Measurements from ENCODE around the gene SIK2. TPM values are rescaled to one million over a fixed set of nuclear protein-coding genes. Genes with fewer than 3 reads are reported as not detected.

Gene SIK2
- total and polyA plus RNA-seq, 9 of the 15 experiments (the other 6 are each of a cell fraction or from before 2014, with no cell fraction given): 0.74 to 11.6 (median 3.8) TPM

DNA sequence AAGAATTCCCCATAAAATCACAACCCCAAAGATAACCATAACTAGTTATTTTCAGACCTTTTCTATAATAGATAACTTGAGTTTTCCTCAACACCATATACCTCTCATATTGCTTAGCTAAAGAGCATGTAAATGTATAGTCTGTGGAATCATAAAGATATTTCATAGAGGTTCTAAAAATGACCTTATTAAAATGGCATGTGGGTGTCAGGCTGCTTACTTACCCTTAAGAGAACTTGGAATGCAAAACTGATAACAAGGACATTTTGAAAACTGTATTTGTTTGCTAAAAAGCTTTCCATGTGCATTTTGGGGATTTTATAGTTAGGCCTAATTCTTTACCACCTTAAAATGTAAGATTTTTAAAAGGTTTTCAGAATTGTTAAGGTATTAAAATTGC, 4.7 kb downstream of the SIK2 start:
- Histone ChIP-seq H4K20me1 (replicated peaks; ENCODE audit: control insufficient read depth, insufficient read depth, low read length) (0 out of 2 replicates have a peak, but pooled peaks cover 4% of the 10 kb centered on the region), H3K4me3 (no peak overlapping the region), H3K27me3 (ENCODE audit: control insufficient read depth in 2 of 2, insufficient read depth in 2 of 2, low read length in 2 of 2) (no peaks in the 10 kb centered on the region), H2AFZ (ENCODE audit: low read depth, low read length) (no peak overlapping the region), H3K9me1 (ENCODE audit: control insufficient read depth, insufficient read depth, low read length) (no peaks in the 10 kb centered on the region), H3K79me2 (ENCODE audit: control insufficient read depth, insufficient read depth, low read length) (peaks cover 52% of the 10 kb centered on the region), H3K27ac (ENCODE audit: extremely low read depth, low read depth, low read length) (no peak overlapping the region), H3K4me2 (ENCODE audit: insufficient read depth, low read length) (no peak overlapping the region), H3K36me3 (ENCODE audit: control insufficient read depth, insufficient read depth, low read length) (no peaks in the 10 kb centered on the region), H3K9ac (ENCODE audit: insufficient read depth in 1 of 2, low read depth in 2 of 2, low read length in 2 of 2) (no peak overlapping the region), H3K4me1 (replicated peaks in 1 of 2; ENCODE audit: control insufficient read depth in 2 of 2, insufficient read depth in 2 of 2, low read length in 2 of 2) (peaks cover 6 to 10% of the 10 kb centered on the region in 2 experiments; a peak in 4 of 5 replicates), H3K9me3 (replicated peaks; ENCODE audit: control insufficient read depth, insufficient read depth, low read depth, low read length) (no peaks in the 10 kb centered on the region)
- in situ Hi-C loops (cut with MboI): loop anchor here (10.0 kb wide), 2 partner anchors 368 to 618 kb away; partner anchors contain the start of gene PTS
- CTCF ChIA-PET (ENCODE audit: low intra/inter-chr PET ratio): interaction anchor here (0.7 kb wide), 1 partner anchor 222 kb away, joined by 3 read pairs; no protein-coding TSS in a partner anchor
- TF ChIP-seq NFYB (IDR thresholded peaks at IDR 0.05; ENCODE audit: extremely low read depth, insufficient read length) (no peak), ZNF134 (CRISPR knock-in tag; conservative IDR thresholded peaks at IDR 0.05) (no peak), SRF (CRISPR knock-in tag; IDR thresholded peaks at IDR 0.05) (no peak), TAL1 (IDR thresholded peaks at IDR 0.05) (no peak), ZNF644 (tag; IDR thresholded peaks at IDR 0.05; ENCODE audit: low read depth) (no peak), HDAC8 (tag; IDR thresholded peaks at IDR 0.05) (no peak), NCOR1 (IDR thresholded peaks at IDR 0.05) (no peak), SMARCE1 (IDR thresholded peaks at IDR 0.05) (no peak), ZNF79 (CRISPR knock-in tag; IDR thresholded peaks at IDR 0.05; ENCODE audit: low read depth) (no peak), ZKSCAN1 (IDR thresholded peaks at IDR 0.05; ENCODE audit: low read depth, low read length) (no peak), CBX8 (IDR thresholded peaks at IDR 0.05; ENCODE audit: borderline replicate concordance, extremely low read depth, low read depth, low read length, poor library complexity, severe bottlenecking) (no peak), NCOA6 (IDR thresholded peaks at IDR 0.05) (no peak), ZNF316 (IDR thresholded peaks at IDR 0.05) (no peak), JUN (IDR thresholded peaks at IDR 0.05; ENCODE audit: borderline replicate concordance, low read depth, low read length) (no peak), JUN (CRISPR knock-in tag; IDR thresholded peaks at IDR 0.05; ENCODE audit: borderline replicate concordance) (no peak), CSDE1 (IDR thresholded peaks at IDR 0.05) (no peak), ZBTB7A (IDR thresholded peaks at IDR 0.05; ENCODE audit: borderline replicate concordance, control insufficient read depth, low read depth, low read length) (no peak), CHCHD3 (CRISPR knock-in tag; IDR thresholded peaks at IDR 0.05) (no peak)
- TF ChIP-seq, protein P1, sequence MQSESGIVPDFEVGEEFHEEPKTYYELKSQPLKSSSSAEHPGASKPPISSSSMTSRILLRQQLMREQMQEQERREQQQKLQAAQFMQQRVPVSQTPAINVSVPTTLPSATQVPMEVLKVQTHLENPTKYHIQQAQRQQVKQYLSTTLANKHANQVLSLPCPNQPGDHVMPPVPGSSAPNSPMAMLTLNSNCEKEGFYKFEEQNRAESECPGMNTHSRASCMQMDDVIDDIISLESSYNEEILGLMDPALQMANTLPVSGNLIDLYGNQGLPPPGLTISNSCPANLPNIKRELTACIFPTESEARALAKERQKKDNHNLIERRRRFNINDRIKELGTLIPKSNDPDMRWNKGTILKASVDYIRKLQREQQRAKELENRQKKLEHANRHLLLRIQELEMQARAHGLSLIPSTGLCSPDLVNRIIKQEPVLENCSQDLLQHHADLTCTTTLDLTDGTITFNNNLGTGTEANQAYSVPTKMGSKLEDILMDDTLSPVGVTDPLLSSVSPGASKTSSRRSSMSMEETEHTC (IDR thresholded peaks at IDR 0.05): no peak
- TF ChIP-seq, protein P2, sequence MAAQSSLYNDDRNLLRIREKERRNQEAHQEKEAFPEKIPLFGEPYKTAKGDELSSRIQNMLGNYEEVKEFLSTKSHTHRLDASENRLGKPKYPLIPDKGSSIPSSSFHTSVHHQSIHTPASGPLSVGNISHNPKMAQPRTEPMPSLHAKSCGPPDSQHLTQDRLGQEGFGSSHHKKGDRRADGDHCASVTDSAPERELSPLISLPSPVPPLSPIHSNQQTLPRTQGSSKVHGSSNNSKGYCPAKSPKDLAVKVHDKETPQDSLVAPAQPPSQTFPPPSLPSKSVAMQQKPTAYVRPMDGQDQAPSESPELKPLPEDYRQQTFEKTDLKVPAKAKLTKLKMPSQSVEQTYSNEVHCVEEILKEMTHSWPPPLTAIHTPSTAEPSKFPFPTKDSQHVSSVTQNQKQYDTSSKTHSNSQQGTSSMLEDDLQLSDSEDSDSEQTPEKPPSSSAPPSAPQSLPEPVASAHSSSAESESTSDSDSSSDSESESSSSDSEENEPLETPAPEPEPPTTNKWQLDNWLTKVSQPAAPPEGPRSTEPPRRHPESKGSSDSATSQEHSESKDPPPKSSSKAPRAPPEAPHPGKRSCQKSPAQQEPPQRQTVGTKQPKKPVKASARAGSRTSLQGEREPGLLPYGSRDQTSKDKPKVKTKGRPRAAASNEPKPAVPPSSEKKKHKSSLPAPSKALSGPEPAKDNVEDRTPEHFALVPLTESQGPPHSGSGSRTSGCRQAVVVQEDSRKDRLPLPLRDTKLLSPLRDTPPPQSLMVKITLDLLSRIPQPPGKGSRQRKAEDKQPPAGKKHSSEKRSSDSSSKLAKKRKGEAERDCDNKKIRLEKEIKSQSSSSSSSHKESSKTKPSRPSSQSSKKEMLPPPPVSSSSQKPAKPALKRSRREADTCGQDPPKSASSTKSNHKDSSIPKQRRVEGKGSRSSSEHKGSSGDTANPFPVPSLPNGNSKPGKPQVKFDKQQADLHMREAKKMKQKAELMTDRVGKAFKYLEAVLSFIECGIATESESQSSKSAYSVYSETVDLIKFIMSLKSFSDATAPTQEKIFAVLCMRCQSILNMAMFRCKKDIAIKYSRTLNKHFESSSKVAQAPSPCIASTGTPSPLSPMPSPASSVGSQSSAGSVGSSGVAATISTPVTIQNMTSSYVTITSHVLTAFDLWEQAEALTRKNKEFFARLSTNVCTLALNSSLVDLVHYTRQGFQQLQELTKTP (IDR thresholded peaks at IDR 0.05; ENCODE audit: low read depth in 1 of 2, partially characterized antibody in 2 of 2): no peak
- POLR2A ChIA-PET: no interaction called here
- DNase-seq (ENCODE audit: extremely low read depth in 1 of 4, low spot score in 3 of 4) (no peak), ATAC-seq (no peak), FAIRE-seq (no peak)
- no TSS peak for BruUV-seq (replicated peaks)
- intact Hi-C loops (cut with micrococcal nuclease): loop anchor here (10.0 kb wide), 2 partner anchors 378 to 678 kb away; no protein-coding TSS in a partner anchor
